HG03442 (cell line): ENCODE data around the gene KCNC1.

ENCODE experiments used
- ATAC-seq: cut with Tn5 transposase; IDR thresholded peaks from one replicate; pipeline ENCODE4 v1.9.1; 2021; ENCODE audit warnings: mild to moderate bottlenecking, moderate library complexity; ENCODE audit not compliant: unreplicated experiment

KCNC1 gene

DNA sequence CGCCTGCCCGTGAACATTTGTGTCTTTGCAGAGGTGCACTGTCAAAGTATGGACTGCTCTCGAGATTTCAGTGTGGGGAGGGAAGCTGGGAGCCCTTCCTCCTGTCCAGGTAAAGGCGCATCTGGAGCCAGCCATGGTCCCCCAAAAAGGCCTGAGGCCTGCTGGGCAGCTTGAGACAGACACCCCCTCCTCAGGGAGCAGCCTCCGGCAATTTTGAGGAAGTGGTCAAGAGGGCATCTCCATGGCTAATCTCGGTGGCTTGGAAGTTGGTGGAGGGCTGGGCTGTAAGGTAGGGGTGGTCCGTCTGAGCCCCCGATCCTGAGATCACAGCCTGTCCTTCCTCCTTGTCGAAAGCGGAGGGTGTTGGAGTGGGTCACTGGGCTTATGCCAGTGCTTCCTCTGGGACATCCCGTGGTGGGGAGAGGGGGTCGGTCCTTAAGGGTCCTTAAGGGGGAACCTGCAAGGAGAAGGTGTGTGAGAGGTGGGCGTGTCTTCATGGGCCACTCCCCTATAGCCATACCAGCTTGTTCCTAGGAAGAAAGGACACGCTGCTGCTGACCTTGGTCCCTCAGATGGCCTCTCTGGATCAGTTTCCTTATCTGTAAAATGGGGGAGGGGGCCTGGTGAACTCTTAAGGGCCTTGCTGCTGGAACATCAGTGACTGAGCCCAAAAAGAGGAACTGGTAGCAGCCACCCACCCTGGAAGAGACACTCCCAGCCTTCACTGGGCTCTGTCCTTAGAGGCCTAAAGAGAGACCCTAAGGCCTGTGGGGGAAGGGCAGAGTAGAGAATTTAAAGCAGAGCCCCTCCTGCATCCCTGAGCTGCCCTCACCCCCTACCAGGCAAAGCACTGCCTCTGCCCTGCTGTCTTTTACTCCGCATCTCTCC, 2.6 kb downstream of the KCNC1 start:
- ATAC-seq = no peak

DNA sequence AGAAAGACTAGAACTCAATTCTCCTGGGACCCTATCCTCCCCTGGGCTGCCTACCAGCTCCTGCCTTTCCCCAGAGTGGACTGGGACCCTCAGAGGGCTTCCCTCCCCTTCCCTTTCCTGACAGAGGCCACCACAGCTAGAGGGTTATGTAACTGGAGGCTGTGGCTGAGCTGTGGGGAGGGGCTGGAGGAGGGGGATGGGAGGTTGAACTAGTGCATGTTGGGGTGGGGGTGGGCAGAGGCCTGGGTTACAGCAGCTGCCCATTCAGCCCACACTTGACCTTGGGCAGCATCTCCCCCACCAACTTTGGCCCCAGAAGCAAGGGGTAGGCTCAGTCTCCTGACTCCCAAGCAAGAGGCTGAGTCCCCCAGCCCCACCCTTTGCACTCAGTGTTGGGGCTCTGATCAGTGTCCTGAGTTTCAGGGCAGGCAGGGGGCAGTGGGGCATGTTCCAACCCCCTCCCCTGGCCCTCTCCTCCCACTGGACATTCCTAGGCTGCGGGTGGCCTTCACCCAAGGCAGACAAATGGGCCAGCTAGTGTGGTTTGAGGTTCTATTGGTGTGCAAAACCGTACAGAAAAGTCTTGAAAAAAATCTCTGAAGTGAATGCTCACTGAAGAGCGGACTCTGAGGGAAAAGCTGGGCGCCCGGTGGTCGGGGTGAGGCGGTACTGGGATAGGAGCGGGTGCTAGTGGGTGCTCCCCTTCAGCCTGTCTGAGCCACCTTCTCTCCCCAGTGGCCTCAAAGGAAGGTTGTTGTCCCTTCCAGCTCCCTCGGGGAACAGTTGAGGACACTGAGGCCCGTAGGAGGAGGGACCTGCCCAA, 3.8 kb downstream of the KCNC1 start:
- ATAC-seq = no peak

DNA sequence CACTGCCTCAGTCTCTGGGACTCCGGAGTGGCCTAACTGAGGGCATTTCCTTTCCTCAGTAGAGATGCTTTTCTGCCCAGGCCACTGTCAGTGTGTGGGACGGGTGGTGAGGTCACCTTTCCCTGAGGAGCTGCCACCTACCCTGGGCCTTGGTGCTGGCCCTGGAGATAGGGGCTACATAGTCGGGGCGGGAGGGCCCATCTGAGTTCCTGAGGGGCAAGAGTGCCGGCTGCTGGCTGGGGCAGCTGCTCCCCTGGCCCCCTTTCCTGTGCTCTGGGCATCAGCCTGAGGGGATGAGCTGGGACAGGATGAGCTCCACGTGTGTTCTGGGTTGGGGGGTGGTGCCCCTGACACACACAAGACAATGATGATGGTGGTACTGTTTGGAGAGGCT, 5.4 kb downstream of the KCNC1 start:
- no peak for ATAC-seq

DNA sequence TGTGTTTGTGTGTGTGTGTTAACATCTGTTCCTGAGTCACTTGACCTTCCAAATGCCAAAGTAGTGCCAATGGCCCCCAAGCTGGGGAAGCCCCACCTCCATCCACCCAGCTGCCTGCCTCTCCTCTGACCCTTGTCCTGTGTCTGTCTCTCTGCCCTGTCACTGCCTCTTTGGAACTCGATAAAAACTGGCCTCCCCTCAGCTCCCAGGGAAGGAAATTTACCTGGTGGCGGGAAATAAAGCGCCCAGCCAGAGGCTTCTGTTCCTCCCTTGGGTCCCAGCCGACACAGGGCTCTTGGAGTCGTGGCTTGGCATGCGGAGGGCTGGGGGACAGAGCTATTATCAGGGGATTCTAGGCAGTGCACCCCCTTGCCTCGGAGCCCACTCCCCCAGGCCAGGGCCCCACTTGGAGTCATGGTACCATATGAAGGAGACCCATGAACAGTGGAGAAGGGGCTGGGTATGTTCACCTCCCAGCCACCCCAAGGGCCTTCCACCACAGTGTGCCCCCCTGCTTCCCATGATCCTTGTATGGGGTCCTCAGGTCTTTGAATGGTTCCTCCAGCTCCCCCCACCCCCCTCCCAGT, 6.2 kb downstream of the KCNC1 start:
- no peak for ATAC-seq

DNA sequence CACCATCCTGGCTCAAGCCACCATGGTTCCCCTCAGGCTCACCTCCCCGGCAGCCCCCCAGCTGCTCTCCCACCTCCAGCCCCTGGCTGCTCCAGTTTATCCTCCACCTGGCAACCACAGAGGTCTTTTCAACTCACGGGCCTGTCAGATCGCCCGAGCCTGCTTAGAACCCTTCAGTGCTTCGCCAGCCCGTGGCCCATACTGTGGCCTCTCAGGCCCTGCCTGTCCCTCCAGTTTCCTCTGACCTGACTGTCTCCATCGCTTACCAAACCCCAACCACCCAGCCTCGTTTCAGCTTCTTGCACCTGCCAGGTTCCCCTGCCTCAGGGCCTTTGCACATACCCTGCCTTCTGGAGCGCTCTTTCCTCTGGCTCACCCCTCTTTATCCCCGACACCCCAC, 6.9 kb downstream of the KCNC1 start:
- ATAC-seq = no peak

DNA sequence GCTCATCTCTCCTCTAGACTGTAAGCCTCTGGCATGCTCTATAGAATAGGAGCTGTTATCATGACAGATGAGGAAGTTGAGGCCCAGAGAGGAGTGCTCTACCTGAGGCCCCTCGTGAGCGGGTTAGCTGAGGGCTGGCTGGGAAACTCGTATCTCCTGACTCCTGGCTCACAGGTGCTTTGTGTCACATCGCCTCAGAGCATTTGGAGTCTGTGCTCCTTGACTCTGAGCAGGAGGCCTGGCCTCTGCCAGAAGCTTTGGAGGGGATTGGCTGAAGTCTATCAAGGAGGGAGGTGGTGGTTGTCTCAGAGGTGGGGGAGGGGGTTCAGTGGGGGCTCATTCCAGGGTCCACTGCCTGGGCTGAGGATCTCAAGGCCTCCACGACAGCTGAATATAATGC, 7.4 kb downstream of the KCNC1 start:
- no peak for ATAC-seq

DNA sequence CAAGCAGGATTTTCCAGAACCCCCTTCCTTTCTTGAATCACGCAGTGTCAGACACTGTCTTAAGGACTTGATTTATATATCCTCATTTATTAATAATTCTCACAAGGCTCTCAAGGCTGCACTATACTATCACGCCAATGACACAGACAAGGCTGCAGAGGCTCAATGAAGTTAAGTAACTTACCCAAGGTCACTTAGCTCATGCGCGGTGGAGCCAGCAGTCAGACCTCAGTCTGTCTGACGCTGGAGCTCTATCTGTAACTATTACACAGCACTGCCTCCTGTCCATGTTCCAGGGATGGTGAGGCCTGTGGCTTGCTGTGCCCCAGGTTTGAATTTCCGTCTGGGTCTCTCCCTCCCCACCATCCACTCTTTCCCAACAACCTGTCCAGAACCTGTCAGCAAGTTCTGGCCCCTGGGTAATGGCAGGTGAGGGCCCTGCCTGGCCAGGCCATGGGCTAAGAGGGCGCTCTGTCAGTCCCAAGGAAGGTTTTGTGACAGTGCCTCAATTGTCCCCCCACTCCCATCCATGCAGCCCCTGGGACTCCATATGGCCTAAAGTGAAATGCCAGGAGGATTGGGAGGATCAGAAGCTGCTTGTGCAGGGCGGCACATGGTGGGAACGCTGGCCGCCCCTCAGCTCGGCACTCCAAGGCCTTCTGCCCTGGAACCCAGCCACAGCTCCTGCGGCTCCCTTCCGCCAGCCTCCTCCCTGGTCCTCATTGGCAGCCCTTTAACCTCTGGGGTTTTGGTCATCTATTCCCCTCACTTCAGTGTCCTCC, 8.6 kb downstream of the KCNC1 start:
- ATAC-seq = no peak

DNA sequence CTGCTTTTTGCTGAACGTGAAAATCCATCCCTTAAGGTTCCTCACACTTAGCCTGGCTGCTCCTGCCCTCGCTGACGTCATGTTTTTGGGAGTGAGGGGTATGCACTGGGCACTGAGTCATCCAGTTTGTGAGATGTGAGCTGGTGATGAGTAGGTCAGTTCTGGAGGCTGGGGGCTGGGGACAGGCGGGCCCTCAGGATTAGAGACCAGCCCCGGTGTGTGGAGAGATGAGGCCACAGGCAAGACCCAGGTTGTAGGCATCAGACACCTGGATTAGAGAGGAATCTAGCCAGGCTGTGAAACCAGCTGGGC, 9.2 kb downstream of the KCNC1 start:
- ATAC-seq = no peak

DNA sequence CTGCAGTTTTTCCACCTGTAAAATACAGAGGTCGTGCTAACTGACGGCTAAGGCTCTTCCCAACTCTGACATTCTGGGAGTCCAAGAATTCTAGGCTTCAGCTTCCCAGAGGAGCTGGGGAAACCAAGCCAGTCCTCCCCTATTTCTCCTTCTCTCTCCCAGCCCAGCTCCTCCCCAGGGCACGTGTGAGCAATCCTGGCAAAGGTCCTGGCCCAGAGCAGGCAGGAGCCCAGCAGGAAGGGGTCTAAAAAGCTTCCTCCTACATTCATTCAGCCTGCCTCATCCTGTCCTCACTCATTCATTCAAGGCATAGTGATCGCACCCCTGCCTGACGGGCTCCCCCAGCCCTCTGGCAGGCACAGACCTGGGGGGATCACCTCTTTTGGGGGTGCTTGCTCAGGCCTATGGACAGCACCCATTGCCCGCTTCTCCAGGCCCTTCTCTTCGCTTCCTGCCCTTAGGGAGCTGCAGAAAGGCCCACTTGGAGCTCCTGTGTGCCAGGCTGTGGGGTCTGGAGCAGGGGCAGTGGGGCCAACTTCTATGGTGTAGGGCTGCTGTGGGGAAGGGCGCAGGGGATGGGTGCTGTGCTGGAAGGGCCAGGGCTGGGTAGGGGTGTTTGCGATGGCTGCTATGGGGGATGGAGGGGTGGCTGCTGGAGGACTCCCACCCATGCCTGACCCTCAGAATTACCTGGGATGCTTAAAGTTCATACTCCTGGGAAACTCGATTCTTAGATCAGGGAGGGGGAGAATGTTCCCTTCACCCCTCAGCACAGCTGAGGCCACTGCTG, 9.8 kb downstream of the KCNC1 start:
- ATAC-seq = no peak

DNA sequence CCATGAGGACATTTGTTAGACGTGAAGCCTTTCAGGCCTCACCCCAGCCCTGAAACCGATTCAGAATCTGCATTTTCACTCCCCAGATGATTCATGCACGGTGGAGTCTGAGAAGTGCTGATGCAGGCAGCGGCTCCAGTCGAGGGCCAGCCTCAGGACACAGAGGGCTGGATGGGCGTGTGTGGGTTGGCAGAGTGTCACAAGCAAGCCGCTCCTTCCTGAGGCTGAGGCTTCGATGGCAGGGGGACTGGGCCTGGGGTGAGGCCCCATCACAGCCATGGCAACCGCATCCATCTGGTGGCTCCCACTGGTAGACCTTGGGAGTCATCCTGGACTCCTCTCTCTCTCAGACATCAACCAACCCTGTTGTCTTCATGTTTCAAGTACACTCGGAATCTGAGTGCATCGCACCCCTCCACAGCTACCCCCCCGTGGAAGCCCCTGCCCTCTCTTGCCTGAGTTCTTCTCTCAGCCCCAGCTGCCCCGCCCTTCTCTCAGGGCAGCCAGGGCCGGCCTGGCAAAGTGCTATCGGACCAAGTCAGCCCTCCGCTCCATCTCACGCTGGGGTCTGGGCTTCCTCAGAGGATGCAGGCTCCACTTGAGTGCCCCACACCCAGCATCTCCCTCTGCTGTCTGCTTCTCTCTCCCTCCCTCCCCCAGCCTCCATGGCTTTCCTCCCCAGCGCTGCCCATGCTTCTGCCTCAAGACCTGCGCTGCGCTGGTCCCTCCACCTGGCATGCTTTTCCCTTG, 10.6 kb downstream of the KCNC1 start:
- no peak for ATAC-seq

DNA sequence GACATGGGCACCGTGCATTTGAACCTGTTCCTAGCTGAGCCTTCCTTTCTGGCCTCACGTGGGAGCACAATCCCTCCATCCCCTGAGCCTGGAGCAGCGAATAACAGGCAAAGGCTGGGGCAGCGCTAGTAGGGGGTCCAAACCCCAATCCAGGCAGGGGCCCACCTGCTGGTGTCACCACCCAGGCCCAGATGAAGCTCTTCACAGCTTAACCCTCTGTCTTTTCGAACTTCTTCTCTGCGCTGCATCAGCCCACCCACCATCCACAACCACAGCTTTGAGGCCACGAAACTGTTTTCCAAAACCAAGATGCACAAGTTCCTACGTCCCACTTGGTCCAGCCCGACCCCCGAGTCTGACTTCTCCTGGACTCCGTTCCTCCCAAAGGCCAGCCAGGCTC, 11.5 kb downstream of the KCNC1 start:
- no peak for ATAC-seq

DNA sequence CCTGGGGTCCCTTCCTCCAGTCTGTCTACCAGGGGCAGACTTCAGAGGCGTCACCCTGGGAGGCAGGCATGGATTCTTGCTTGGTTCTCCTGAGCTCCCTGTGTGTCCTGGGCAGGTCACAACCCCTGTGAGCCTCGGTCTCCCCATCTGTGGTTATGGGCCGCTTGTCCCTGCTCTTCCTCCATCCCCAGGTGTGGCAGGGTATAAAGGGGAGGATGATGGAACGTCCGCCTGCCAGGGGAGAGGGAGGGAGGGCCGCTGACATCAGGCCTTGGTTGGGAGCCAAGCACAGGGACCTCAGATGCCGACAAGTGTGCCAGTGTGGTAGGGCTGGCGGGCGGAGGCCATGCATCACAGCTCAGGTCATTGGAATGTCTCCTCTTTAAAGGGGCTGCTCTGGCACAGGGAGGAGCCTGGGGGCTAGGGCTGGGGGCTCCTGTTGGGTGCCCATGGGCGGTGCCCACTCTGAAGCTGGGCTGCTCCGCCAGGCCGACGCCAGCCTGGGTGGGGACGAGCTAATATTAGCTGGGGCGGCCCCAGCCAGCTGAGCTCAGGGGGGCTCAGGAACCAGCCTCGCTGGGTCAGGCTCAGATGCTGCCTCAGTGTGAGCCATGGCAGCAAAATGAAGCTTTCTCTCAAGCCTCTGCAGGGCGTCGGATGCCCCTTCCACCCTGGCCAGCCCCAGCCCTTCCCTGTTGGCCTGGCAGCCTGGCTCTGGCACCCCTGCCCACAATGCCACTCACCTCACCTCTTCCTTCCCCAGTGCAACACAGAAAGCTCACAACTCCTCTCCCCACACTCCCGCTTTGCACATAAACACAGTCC, 12.8 kb downstream of the KCNC1 start:
- ATAC-seq = no peak

DNA sequence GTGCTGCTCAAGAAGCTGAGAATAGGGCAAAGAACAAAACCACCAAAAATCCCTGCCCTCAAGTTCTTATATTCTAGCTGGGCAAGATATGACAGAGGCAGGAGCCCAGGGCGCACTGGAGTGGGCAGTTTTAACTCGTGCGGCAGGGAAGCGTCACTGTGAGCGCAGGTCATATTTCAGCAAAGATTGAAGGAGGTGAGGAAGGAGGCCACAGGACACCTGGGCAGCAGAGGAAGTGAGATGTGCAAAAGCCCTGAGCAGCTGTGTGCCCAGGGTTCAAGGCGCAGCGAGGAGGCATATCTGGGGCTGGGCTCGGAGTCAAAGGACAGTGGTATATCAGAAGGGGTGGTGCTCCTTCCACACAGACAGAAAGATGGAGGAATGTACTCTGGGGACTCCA, 13.5 kb downstream of the KCNC1 start:
- ATAC-seq = no peak

DNA sequence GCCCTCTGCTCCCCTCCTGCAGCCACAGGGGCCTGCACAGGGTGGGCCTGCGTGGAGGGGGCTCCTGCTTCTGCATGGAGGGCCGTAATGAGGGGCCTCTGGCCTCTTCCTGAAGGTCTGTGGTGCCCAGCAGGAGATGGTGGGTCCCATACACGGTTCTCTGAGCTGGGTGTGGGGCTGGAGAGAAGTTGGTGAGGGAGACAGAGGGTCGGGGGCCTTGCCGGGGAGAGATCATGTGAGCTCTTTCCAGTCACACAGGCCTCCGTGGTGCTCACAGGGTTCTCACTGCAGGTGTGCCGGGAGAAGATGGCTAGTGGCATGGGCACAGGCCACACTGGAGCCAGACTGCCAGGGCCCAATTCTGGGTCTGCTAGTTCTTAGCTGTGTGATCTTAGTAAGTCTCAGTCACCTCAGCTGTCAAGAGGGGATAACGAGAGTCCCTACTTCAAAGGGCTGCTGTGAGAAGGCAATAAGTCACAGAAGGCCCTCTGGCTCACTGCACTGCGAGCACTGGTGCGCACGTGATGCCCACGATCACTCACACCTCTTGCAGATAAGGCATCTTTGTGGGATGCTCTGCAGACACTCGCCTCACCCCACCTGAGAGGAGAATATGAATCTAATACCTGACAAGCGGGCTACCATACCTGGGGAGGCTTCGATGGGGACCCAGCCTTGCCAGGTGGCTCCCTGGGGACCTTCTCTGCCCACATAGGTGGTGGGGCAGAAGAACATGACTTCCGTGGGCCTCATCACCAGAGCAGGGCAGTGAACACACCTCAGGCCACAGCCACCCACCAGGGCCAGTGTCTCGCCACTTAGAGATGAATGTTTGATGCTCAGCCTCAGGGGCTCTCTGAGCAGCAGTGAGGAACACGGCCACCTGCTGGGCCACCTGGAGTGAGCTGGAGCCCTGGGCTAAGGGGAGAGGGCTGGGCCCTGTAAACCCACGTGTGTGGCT, 14.5 kb downstream of the KCNC1 start:
- ATAC-seq = no peak

DNA sequence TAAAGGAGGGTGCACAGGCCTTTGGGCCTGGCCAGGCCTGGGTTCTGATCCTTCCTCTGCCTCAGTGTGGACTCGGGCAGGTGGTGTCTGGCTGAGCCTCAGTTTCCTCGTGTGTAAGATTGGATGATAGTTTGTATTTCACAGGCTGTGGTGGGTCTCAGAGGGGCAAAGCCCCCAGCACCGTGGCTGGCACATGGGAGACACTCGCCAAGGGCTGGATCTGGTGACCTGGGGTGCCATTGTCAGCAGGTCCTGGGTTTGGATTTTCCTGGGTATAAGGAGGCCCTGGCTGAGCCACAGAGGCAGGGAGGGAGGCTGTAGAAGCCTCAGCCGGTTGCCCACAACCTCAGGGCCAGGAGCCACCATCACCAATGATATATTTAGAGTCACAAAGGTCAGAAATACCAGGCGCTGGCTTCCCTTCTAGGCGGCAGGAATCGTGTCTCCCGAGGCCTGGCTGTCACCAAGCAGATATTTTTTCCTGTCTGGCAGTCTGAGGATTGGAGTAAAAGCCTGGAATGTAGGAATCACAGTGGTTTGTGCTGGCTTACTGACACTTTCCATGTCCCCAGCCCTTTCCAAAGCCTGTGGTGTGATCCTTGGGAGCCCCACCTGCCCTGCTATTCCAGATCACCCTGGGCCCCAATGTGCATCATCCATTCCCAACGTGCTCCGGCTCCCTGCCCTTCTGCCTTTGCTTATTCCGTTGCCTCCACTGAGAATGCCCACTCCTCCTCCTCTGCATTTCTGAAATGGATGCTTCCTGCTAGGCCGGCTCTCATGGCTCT, 15.6 kb downstream of the KCNC1 start:
- no peak for ATAC-seq

DNA sequence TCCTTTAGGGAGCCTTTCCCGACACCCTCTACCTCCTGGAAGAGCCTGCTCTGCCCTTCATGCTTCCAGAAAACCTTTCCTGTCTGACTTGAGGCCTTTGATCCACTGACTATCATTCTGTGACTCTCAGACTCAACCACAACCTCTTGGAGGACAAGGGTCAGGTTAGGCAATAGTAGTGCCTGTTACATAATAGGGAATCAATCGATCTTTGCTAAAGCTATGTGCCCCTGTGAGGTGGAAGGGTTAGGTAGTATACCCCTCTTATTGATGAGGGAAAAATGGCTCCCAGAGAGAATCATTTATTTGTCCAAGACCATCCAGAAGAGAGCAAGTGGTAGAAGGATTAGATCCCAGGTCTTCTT, 16.2 kb downstream of the KCNC1 start:
- no peak for ATAC-seq

DNA sequence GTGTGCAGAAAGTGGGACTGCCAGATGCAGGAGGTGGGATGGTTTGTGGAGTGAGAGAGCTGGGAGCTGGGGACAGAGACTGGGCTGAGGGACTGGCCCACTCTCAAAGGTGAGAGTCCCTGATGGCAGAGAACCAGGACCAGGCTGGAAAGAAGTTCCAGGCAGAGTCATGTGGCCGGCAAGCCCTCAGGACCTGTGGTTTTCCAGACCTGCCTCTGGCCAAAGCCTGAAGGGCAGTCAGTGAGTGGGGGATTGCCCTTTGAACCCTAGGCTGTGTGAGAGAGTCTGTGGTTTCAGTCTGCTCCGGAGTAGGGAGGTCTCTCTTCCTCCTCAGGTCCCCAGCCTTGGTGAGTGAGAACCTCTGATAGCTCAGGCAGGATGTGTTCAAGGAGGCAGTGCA, 17.0 kb downstream of the KCNC1 start:
- no peak for ATAC-seq
